Mucosa of rectum (tissue), 2 donors: Measurements from ENCODE around the gene ZBTB7C.

Experiments
- H3K27ac ChIP-seq, 2 donors: one replicate each; pipeline ENCODE4 v1.7.0; 2013; ENCODE audit warnings: inconsistent platforms in 2 of 2, low read depth in 2 of 2, low read length in 2 of 2
- H3K27me3 ChIP-seq, 2 donors: one replicate each; pipeline ENCODE4 v1.7.0; 2013; ENCODE audit warnings: low read length in 2 of 2; ENCODE audit not compliant: control insufficient read depth in 2 of 2, insufficient read depth in 2 of 2
- H3K36me3 ChIP-seq, 2 donors: one replicate each; pipeline ENCODE4 v1.7.0; 2013; ENCODE audit warnings: low read length in 2 of 2; ENCODE audit not compliant: control insufficient read depth in 2 of 2, insufficient read depth in 2 of 2
- H3K4me1 ChIP-seq, 2 donors: one replicate each; pipeline ENCODE4 v1.7.0; 2013; ENCODE audit warnings: low read length in 2 of 2, mild to moderate bottlenecking in 1 of 2; ENCODE audit not compliant: control insufficient read depth in 2 of 2, insufficient read depth in 2 of 2
- H3K4me3 ChIP-seq, 2 donors: one replicate each; pipeline ENCODE4 v1.7.0; 2013; ENCODE audit warnings: low read length in 2 of 2
- H3K9ac ChIP-seq, 2 donors: one replicate each; pipeline ENCODE4 v1.7.0; 2013; ENCODE audit warnings: low read length in 2 of 2, low read depth in 1 of 2, mild to moderate bottlenecking in 1 of 2
- H3K9me3 ChIP-seq, 2 donors: one replicate each; pipeline ENCODE4 v1.7.0; 2013; ENCODE audit warnings: low read length in 2 of 2; ENCODE audit not compliant: control insufficient read depth in 2 of 2
- donor health status: healthy.
- donor health status: Normal muscosa, but diverticular disease.

Gene ZBTB7C

GRCh38 chr18:48090702-48091101, 318.5 kb downstream of the ZBTB7C start:
- Histone ChIP-seq H3K4me1 (peaks cover 1 to 4% of the 10 kb centered on the region in 2 donors), H3K36me3 (peaks cover 0 to 13% of the 10 kb centered on the region in 2 donors), H3K9me3 (no peaks in the 10 kb centered on the region), H3K27me3 (no peaks in the 10 kb centered on the region), H3K9ac (no peak overlapping the region), H3K27ac (no peak overlapping the region), H3K4me3 (no peak overlapping the region)

- H3K27ac ChIP-seq: no peak overlapping the region
- H3K27me3 ChIP-seq: no peaks in the 10 kb centered on the region
- no peaks in the 10 kb centered on the region for H3K9me3 ChIP-seq
- peaks cover 0 to 13% of the 10 kb centered on the region in 2 donors for H3K36me3 ChIP-seq
- no peak overlapping the region for H3K9ac ChIP-seq
- H3K4me3 ChIP-seq: no peak overlapping the region
- H3K4me1 ChIP-seq: peaks cover 7 to 11% of the 10 kb centered on the region in 2 donors
Measured at GRCh38 chr18:48090021-48090420, 319.2 kb downstream of the ZBTB7C start.

GRCh38 chr18:48085781-48086487, 323.2 kb downstream of the ZBTB7C start:
- Histone ChIP-seq H3K9ac (no peak overlapping the region), H3K36me3 (peaks cover 4 to 9% of the 10 kb centered on the region in 2 donors), H3K27me3 (no peaks in the 10 kb centered on the region), H3K9me3 (no peaks in the 10 kb centered on the region), H3K4me3 (no peak overlapping the region), H3K27ac (peak overlapping the region; percentile 60 to 75), H3K4me1 (peaks cover 11 to 21% of the 10 kb centered on the region in 2 donors)

- peaks cover 4 to 9% of the 10 kb centered on the region in 2 donors for H3K36me3 ChIP-seq
- no peaks in the 10 kb centered on the region for H3K27me3 ChIP-seq
- H3K4me3 ChIP-seq: no peak overlapping the region
- peak overlapping the region; percentile 71 to 75 for H3K27ac ChIP-seq
- no peak overlapping the region for H3K9ac ChIP-seq
- no peaks in the 10 kb centered on the region for H3K9me3 ChIP-seq
- H3K4me1 ChIP-seq: peaks cover 11 to 21% of the 10 kb centered on the region in 2 donors
Measured at GRCh38 chr18:48084858-48085257, 324.3 kb downstream of the ZBTB7C start.

- Histone ChIP-seq H3K4me1 (peaks cover 11 to 21% of the 10 kb centered on the region in 2 donors), H3K27ac (peak overlapping the region; percentile 71 to 75), H3K27me3 (no peaks in the 10 kb centered on the region), H3K9ac (no peak overlapping the region), H3K9me3 (no peaks in the 10 kb centered on the region), H3K36me3 (peaks cover 4 to 9% of the 10 kb centered on the region in 2 donors), H3K4me3 (no peak overlapping the region)
Measured at GRCh38 chr18:48084041-48084757, 325.0 kb downstream of the ZBTB7C start.

GRCh38 chr18:48080546-48080945, 328.6 kb downstream of the ZBTB7C start:
- Histone ChIP-seq H3K9me3 (no peaks in the 10 kb centered on the region), H3K36me3 (peaks cover 2 to 6% of the 10 kb centered on the region in 2 donors), H3K9ac (no peak overlapping the region), H3K4me3 (no peak overlapping the region), H3K4me1 (peaks cover 9 to 19% of the 10 kb centered on the region in 2 donors), H3K27me3 (no peaks in the 10 kb centered on the region), H3K27ac (no peak overlapping the region)

- Histone ChIP-seq H3K27me3 (no peaks in the 10 kb centered on the region), H3K9me3 (no peaks in the 10 kb centered on the region)
Measured at GRCh38 chr18:48079885-48080284, 329.3 kb downstream of the ZBTB7C start.

GRCh38 chr18:48078448-48078847, 330.7 kb downstream of the ZBTB7C start:
- H3K27me3 ChIP-seq: no peaks in the 10 kb centered on the region
- H3K9me3 ChIP-seq: no peaks in the 10 kb centered on the region
- H3K4me3 ChIP-seq: no peak overlapping the region
- H3K9ac ChIP-seq: no peak overlapping the region
- H3K4me1 ChIP-seq: peaks cover 0 to 4% of the 10 kb centered on the region in 2 donors
- peaks cover 2 to 5% of the 10 kb centered on the region in 2 donors for H3K36me3 ChIP-seq
- H3K27ac ChIP-seq: no peak overlapping the region

More at GRCh38 chr18:48079885-48080284, 329.3 kb downstream of the ZBTB7C start:
- Histone ChIP-seq H3K9ac (no peak overlapping the region), H3K36me3 (peaks cover 2 to 7% of the 10 kb centered on the region in 2 donors), H3K27ac (no peak overlapping the region), H3K4me3 (no peak overlapping the region), H3K4me1 (peaks cover 4 to 13% of the 10 kb centered on the region in 2 donors)

GRCh38 chr18:48077291-48077690, 331.9 kb downstream of the ZBTB7C start:
- Histone ChIP-seq H3K4me1 (peaks cover 0 to 4% of the 10 kb centered on the region in 2 donors), H3K27me3 (no peaks in the 10 kb centered on the region), H3K4me3 (no peak overlapping the region), H3K27ac (no peak overlapping the region), H3K9ac (no peak overlapping the region), H3K9me3 (no peaks in the 10 kb centered on the region), H3K36me3 (peaks cover 2 to 5% of the 10 kb centered on the region in 2 donors)

GRCh38 chr18:48076461-48076860, 332.7 kb downstream of the ZBTB7C start:
- Histone ChIP-seq H3K4me1 (peaks cover 0 to 4% of the 10 kb centered on the region in 2 donors), H3K27me3 (no peaks in the 10 kb centered on the region), H3K27ac (peak overlapping the region in 1 of 2 donors; percentile 43), H3K4me3 (no peak overlapping the region), H3K9me3 (no peaks in the 10 kb centered on the region), H3K36me3 (peaks cover 2 to 5% of the 10 kb centered on the region in 2 donors), H3K9ac (no peak overlapping the region)
